Measurements from ENCODE around the gene NTRK2. TPM values are rescaled to one million over a fixed set of nuclear protein-coding genes. Genes with fewer than 3 reads are reported as not detected.

NTRK2 gene
- total and polyA plus RNA-seq, 4 donors, result 0.26 to 1.4 (median 0.56) TPM

DNA sequence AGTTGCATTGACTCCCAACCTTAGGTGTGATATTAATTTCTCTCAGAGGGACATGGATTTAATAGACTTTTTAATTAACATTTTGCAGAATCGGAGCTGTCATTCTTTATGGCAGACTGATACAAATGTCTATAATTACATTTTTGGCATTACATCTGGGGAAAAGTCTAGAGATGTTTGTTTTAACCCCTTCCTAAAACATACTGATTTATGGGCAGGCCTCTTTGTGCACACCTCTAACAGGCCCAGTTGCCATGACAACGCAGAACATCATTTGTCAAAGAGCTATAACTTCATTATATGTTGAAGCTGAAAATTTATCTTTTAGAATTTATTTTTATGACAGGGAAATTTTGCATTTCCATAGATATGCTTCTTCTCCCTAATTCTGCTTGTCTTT lies 158.5 kb downstream of the NTRK2 start:
- Histone ChIP-seq H3K27me3 (ENCODE audit: control insufficient read depth in 4 of 4, insufficient read depth in 4 of 4, low read length in 3 of 4) (no peaks in the 10 kb centered on the region), H3K9ac (ENCODE audit: low read depth in 1 of 2, low read length in 2 of 2) (no peak overlapping the region), H3K4me3 (ENCODE audit: low read depth in 1 of 3, low read length in 3 of 3) (no peak overlapping the region), H3K4me1 (ENCODE audit: control insufficient read depth in 4 of 4, insufficient read depth in 4 of 4, low read length in 3 of 4) (no peaks in the 10 kb centered on the region), H3K36me3 (ENCODE audit: control insufficient read depth in 4 of 4, insufficient read depth in 3 of 4, low read depth in 1 of 4, low read length in 3 of 4) (no peaks in the 10 kb centered on the region), H3K9me3 (ENCODE audit: control insufficient read depth in 4 of 4, low read length in 3 of 4) (no peaks in the 10 kb centered on the region), H3K27ac (ENCODE audit: low read depth in 1 of 2, low read length in 2 of 2) (no peak overlapping the region)
- DNase-seq (ENCODE audit: low spot score), result no peak
- TF ChIP-seq, protein P1, sequence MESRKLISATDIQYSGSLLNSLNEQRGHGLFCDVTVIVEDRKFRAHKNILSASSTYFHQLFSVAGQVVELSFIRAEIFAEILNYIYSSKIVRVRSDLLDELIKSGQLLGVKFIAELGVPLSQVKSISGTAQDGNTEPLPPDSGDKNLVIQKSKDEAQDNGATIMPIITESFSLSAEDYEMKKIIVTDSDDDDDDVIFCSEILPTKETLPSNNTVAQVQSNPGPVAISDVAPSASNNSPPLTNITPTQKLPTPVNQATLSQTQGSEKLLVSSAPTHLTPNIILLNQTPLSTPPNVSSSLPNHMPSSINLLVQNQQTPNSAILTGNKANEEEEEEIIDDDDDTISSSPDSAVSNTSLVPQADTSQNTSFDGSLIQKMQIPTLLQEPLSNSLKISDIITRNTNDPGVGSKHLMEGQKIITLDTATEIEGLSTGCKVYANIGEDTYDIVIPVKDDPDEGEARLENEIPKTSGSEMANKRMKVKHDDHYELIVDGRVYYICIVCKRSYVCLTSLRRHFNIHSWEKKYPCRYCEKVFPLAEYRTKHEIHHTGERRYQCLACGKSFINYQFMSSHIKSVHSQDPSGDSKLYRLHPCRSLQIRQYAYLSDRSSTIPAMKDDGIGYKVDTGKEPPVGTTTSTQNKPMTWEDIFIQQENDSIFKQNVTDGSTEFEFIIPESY (IDR thresholded peaks at IDR 0.05), result no peak
- TF ChIP-seq EGR1 (IDR thresholded peaks at IDR 0.05; ENCODE audit: low read depth in 2 of 2) (no peak), FOXA2 (IDR thresholded peaks at IDR 0.05) (no peak), SP1 (IDR thresholded peaks at IDR 0.05) (no peak), YY1 (IDR thresholded peaks at IDR 0.05) (no peak), NR2F2 (IDR thresholded peaks at IDR 0.05) (no peak), FOXA1 (IDR thresholded peaks at IDR 0.05) (no peak), GABPA (IDR thresholded peaks at IDR 0.05 in 1 of 2, conservative IDR thresholded peaks at IDR 0.05 in 1 of 2) (no peak), JUND (IDR thresholded peaks at IDR 0.05) (no peak), TAF1 (conservative IDR thresholded peaks at IDR 0.05) (no peak)
- TF ChIP-seq, protein P2, sequence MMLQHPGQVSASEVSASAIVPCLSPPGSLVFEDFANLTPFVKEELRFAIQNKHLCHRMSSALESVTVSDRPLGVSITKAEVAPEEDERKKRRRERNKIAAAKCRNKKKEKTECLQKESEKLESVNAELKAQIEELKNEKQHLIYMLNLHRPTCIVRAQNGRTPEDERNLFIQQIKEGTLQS (IDR thresholded peaks at IDR 0.05), result no peak
- TF ChIP-seq, protein P3, sequence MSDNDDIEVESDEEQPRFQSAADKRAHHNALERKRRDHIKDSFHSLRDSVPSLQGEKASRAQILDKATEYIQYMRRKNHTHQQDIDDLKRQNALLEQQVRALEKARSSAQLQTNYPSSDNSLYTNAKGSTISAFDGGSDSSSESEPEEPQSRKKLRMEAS (IDR thresholded peaks at IDR 0.05), result no peak
- TF ChIP-seq, protein P4, sequence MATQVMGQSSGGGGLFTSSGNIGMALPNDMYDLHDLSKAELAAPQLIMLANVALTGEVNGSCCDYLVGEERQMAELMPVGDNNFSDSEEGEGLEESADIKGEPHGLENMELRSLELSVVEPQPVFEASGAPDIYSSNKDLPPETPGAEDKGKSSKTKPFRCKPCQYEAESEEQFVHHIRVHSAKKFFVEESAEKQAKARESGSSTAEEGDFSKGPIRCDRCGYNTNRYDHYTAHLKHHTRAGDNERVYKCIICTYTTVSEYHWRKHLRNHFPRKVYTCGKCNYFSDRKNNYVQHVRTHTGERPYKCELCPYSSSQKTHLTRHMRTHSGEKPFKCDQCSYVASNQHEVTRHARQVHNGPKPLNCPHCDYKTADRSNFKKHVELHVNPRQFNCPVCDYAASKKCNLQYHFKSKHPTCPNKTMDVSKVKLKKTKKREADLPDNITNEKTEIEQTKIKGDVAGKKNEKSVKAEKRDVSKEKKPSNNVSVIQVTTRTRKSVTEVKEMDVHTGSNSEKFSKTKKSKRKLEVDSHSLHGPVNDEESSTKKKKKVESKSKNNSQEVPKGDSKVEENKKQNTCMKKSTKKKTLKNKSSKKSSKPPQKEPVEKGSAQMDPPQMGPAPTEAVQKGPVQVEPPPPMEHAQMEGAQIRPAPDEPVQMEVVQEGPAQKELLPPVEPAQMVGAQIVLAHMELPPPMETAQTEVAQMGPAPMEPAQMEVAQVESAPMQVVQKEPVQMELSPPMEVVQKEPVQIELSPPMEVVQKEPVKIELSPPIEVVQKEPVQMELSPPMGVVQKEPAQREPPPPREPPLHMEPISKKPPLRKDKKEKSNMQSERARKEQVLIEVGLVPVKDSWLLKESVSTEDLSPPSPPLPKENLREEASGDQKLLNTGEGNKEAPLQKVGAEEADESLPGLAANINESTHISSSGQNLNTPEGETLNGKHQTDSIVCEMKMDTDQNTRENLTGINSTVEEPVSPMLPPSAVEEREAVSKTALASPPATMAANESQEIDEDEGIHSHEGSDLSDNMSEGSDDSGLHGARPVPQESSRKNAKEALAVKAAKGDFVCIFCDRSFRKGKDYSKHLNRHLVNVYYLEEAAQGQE (IDR thresholded peaks at IDR 0.05), result no peak
- 85% methylated on average over 2 of the region's 2 CpGs for WGBS

DNA sequence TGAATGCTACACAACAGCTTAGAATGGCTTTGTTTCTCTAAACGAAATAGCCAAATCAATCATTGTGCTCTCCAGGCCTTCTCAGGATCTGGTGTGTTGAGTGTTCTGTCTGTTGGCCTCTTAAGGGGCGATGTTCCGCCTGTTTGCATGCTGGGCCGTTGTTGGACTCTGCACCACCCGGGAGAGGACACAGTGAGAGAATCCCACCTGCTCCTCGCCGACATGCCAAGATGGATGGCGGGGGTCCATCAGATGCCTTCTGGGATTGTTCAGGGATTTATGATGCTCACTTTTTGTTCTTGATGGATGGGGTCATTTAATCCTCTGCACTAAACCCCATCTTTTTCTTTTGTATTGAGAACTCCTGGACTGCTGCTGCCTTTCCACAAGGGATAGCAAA lies 159.9 kb downstream of the NTRK2 start:
- Histone ChIP-seq H3K9ac (ENCODE audit: low read depth in 1 of 2, low read length in 2 of 2) (no peak overlapping the region), H3K9me3 (ENCODE audit: control insufficient read depth in 4 of 4, low read length in 3 of 4) (no peaks in the 10 kb centered on the region), H3K4me3 (ENCODE audit: low read depth in 1 of 3, low read length in 3 of 3) (no peak overlapping the region), H3K36me3 (ENCODE audit: control insufficient read depth in 4 of 4, insufficient read depth in 3 of 4, low read depth in 1 of 4, low read length in 3 of 4) (no peaks in the 10 kb centered on the region), H3K4me1 (ENCODE audit: control insufficient read depth in 4 of 4, insufficient read depth in 4 of 4, low read length in 3 of 4) (no peaks in the 10 kb centered on the region), H3K27ac (ENCODE audit: low read depth in 1 of 2, low read length in 2 of 2) (no peak overlapping the region), H3K27me3 (ENCODE audit: control insufficient read depth in 4 of 4, insufficient read depth in 4 of 4, low read length in 3 of 4) (no peaks in the 10 kb centered on the region)
- WGBS, result 88% methylated on average over 8 of the region's 8 CpGs
- DNase-seq (ENCODE audit: low spot score), result no peak
- no peak for TF ChIP-seq YY1 (IDR thresholded peaks at IDR 0.05)
- TF ChIP-seq RXRA (IDR thresholded peaks at IDR 0.05), result no peak
- TF ChIP-seq, protein P1 (IDR thresholded peaks at IDR 0.05), result no peak
- TF ChIP-seq NR2F2 (IDR thresholded peaks at IDR 0.05), result no peak
- no peak for TF ChIP-seq HNF4A (conservative IDR thresholded peaks at IDR 0.05)
- no peak for TF ChIP-seq TAF1 (conservative IDR thresholded peaks at IDR 0.05)
- TF ChIP-seq, protein P3 (IDR thresholded peaks at IDR 0.05), result no peak
- no peak for TF ChIP-seq SP1 (IDR thresholded peaks at IDR 0.05)
- no peak for TF ChIP-seq HNF4G (IDR thresholded peaks at IDR 0.05)
- TF ChIP-seq FOXA1 (IDR thresholded peaks at IDR 0.05), result no peak
- no peak for TF ChIP-seq GABPA (IDR thresholded peaks at IDR 0.05 in 1 of 2, conservative IDR thresholded peaks at IDR 0.05 in 1 of 2)
- TF ChIP-seq, protein P4 (IDR thresholded peaks at IDR 0.05), result no peak
- no peak for TF ChIP-seq FOXA2 (IDR thresholded peaks at IDR 0.05)
- no peak for TF ChIP-seq JUND (IDR thresholded peaks at IDR 0.05)
- TF ChIP-seq, protein P5, sequence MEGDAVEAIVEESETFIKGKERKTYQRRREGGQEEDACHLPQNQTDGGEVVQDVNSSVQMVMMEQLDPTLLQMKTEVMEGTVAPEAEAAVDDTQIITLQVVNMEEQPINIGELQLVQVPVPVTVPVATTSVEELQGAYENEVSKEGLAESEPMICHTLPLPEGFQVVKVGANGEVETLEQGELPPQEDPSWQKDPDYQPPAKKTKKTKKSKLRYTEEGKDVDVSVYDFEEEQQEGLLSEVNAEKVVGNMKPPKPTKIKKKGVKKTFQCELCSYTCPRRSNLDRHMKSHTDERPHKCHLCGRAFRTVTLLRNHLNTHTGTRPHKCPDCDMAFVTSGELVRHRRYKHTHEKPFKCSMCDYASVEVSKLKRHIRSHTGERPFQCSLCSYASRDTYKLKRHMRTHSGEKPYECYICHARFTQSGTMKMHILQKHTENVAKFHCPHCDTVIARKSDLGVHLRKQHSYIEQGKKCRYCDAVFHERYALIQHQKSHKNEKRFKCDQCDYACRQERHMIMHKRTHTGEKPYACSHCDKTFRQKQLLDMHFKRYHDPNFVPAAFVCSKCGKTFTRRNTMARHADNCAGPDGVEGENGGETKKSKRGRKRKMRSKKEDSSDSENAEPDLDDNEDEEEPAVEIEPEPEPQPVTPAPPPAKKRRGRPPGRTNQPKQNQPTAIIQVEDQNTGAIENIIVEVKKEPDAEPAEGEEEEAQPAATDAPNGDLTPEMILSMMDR (IDR thresholded peaks at IDR 0.05; ENCODE audit: low read depth, low read length, missing input control), result no peak
